ENCODE results near the gene RNF39.
A peak's percentile ranks its signal among the peaks of the same experiment; 100 is the strongest.

Gene RNF39

DNA sequence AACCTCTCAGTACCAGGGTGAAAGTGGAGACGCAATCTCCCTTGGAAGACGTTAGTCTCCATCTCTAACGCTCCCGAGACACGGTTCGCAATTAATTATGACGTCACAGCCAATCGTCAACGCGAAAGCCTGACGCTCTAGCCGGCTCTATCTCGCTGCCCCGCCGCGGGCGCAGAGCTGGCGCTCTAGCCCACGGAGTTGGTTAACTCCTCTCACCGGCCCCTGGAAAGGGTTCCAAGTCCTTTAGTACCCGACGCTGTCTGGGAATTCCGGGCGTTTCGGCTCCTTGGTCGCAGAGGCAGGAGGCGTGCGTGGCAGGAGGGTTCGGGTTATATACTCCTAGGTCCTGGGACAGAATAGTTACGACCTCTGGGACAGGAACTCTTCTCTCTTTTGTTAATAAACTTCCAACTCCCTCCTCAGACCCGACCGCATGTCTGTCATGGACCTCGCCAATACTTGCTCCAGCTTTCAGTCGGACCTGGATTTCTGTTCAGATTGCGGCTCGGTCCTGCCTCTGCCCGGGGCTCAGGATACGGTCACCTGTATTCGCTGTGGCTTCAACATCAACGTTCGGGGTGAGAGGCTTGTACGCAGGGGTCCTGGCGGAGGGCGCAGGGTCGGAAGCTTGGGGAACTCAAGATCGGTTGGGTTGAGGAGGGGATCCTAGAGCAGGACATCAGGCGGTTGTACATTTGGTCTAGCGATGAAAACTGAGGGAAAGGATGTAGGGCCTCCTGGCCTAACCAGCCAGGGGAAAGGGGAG lies 14.3 kb downstream of the RNF39 start, which contains the start of gene POLR1H:
Gene POLR1H (plus strand): TSS at position 174 of the 766 bp plus-strand sequence. CDS start 260 bp downstream, at position 434.
- H3K4me1 ChIP-seq (ENCODE audit: control extremely low read depth in 1 of 4, control insufficient read depth in 4 of 4, insufficient read depth in 4 of 4, low read length in 3 of 4): peaks cover 18 to 36% (median 28%) of the 10 kb centered on the region in 4 experiments
- WGBS (ENCODE audit: insufficient coverage): under 1% methylated on average over 46 of the region's 48 CpGs
- H3K9me3 ChIP-seq (ENCODE audit: control extremely low read depth in 1 of 5, control insufficient read depth in 4 of 5, insufficient read depth in 2 of 5, low read depth in 1 of 5, low read length in 4 of 5): no peaks in the 10 kb centered on the region
- H3K27ac ChIP-seq (ENCODE audit: insufficient read depth in 1 of 2, low read depth in 1 of 2, low read length in 2 of 2, poor library complexity in 1 of 2, severe bottlenecking in 2 of 2): peak within 1 kb of the TSS; percentile 86 to 97
- H3K4me3 ChIP-seq (ENCODE audit: control insufficient read depth in 1 of 7, extremely low read depth in 1 of 7, insufficient read depth in 4 of 7, low read depth in 2 of 7, low read length in 6 of 7): peak within 1 kb of the TSS; percentile 74 to 100 (median 95)
- peak; percentile 94 to 95 (median 95) for DNase-seq
- H3K27me3 ChIP-seq (replicated peaks in 2 of 5; ENCODE audit: control insufficient read depth in 4 of 5, insufficient read depth in 5 of 5, low read length in 4 of 5): no peaks in the 10 kb centered on the region
- POLR2A ChIA-PET: interaction anchor here (0.6 to 1.5 kb wide), 4 partner anchors 9 to 152 kb away, joined by 3 read pairs; partner anchors contain the start of gene TRIM26
- peaks cover 8 to 32% (median 19%) of the 10 kb centered on the region in 4 experiments for H3K36me3 ChIP-seq (ENCODE audit: control insufficient read depth in 4 of 4, insufficient read depth in 4 of 4, low read length in 3 of 4)
- CTCF ChIA-PET: interaction anchor here (1.0 to 2.7 kb wide), 2 partner anchors 9 to 10 kb away, joined by 8 to 9 read pairs; no protein-coding TSS in a partner anchor

DNA sequence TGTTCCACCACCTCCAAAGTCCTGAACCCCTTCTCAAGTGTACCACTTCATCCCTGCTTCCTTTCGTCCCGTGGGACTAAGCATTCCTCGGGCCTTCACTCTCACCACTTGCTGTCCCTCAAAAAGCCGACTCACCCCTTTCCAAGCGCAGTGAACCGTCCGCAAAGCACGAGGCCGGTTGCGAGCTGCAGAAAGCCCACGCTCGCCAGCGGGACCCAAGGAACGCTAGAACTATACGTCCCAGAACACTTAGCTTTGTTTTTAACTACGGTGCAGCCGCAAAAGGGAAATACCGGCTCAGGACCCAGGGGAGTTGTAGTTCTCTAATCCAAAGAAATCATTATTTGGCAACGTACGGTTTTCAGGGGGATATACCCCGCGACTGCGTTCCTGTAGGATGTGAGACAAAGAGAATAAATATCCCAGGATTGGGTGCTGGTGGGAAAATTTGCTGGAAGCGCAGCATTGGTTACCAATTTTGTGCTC lies 14.9 kb downstream of the RNF39 start:
- ChIA-PET CTCF (interaction anchor here (1.0 to 2.7 kb wide), 3 partner anchors 9 to 42 kb away, joined by 3 to 9 read pairs (median 8); no protein-coding TSS in a partner anchor), POLR2A (interaction anchor here (0.6 to 1.5 kb wide), 4 partner anchors 10 to 152 kb away, joined by 3 read pairs; partner anchors contain the start of gene TRIM26)
- H3K36me3 ChIP-seq (ENCODE audit: control insufficient read depth in 4 of 4, insufficient read depth in 4 of 4, low read length in 3 of 4): peaks cover 8 to 35% (median 21%) of the 10 kb centered on the region in 4 experiments
- H3K4me3 ChIP-seq (ENCODE audit: control insufficient read depth in 1 of 7, extremely low read depth in 1 of 7, insufficient read depth in 4 of 7, low read depth in 2 of 7, low read length in 6 of 7): peak overlapping the region; percentile 74 to 100 (median 95)
- H3K27me3 ChIP-seq (replicated peaks in 2 of 5; ENCODE audit: control insufficient read depth in 4 of 5, insufficient read depth in 5 of 5, low read length in 4 of 5): no peaks in the 10 kb centered on the region
- peaks cover 14 to 29% (median 22%) of the 10 kb centered on the region in 4 experiments for H3K4me1 ChIP-seq (ENCODE audit: control extremely low read depth in 1 of 4, control insufficient read depth in 4 of 4, insufficient read depth in 4 of 4, low read length in 3 of 4)
- H3K27ac ChIP-seq (ENCODE audit: insufficient read depth in 1 of 2, low read depth in 1 of 2, low read length in 2 of 2, poor library complexity in 1 of 2, severe bottlenecking in 2 of 2): peak overlapping the region; percentile 86 to 97
- peak in 2 of 3 donors; percentile 74 for DNase-seq
- WGBS (ENCODE audit: insufficient coverage): 0% methylated on average over 23 of the region's 24 CpGs
- H3K9me3 ChIP-seq (ENCODE audit: control extremely low read depth in 1 of 5, control insufficient read depth in 4 of 5, insufficient read depth in 2 of 5, low read depth in 1 of 5, low read length in 4 of 5): no peaks in the 10 kb centered on the region

DNA sequence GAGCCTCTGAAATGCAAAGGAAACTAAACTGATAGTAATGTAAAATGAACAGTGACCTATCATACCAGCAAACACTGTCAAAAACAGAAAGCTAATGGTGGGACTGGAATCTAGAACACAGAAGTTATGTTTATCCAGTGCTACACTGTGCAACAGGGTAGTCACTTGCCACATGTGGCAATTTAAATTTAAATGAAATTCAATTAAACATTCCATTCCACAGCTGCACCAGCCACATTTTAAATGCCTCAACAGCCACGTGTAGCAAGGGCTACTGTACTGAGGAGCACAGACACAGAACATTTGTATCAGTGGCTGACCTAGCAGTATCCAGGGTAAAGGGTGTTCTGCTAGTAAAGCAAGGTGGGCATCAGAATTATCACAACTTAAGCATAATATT lies 20.1 kb downstream of the RNF39 start:
- DNase-seq: no peak
- ChIA-PET CTCF (interaction anchor here (1.7 kb wide), 1 partner anchor 10 kb away, joined by 3 read pairs; no protein-coding TSS in a partner anchor), POLR2A (no interaction called here)
- Histone ChIP-seq H3K27me3 (replicated peaks in 2 of 5; ENCODE audit: control insufficient read depth in 4 of 5, insufficient read depth in 5 of 5, low read length in 4 of 5) (no peaks in the 10 kb centered on the region), H3K27ac (ENCODE audit: insufficient read depth in 1 of 2, low read depth in 1 of 2, low read length in 2 of 2, poor library complexity in 1 of 2, severe bottlenecking in 2 of 2) (no peak overlapping the region), H3K36me3 (ENCODE audit: control insufficient read depth in 4 of 4, insufficient read depth in 4 of 4, low read length in 3 of 4) (peaks cover 2 to 30% (median 13%) of the 10 kb centered on the region in 4 experiments), H3K9me3 (ENCODE audit: control extremely low read depth in 1 of 5, control insufficient read depth in 4 of 5, insufficient read depth in 2 of 5, low read depth in 1 of 5, low read length in 4 of 5) (no peaks in the 10 kb centered on the region), H3K4me1 (ENCODE audit: control extremely low read depth in 1 of 4, control insufficient read depth in 4 of 4, insufficient read depth in 4 of 4, low read length in 3 of 4) (peaks cover 7 to 11% (median 10%) of the 10 kb centered on the region in 4 experiments), H3K4me3 (ENCODE audit: control insufficient read depth in 1 of 7, extremely low read depth in 1 of 7, insufficient read depth in 4 of 7, low read depth in 2 of 7, low read length in 6 of 7) (no peak overlapping the region)
- WGBS (ENCODE audit: insufficient coverage): no CpG with 5 or more reads among the region's 1 CpG

- CTCF ChIA-PET: interaction anchor here (1.0 kb wide), 1 partner anchor 10 kb away, joined by 3 read pairs; no protein-coding TSS in a partner anchor
- Histone ChIP-seq H3K4me1 (ENCODE audit: control extremely low read depth in 1 of 4, control insufficient read depth in 4 of 4, insufficient read depth in 4 of 4, low read length in 3 of 4) (no peaks in the 10 kb centered on the region), H3K27ac (ENCODE audit: insufficient read depth in 1 of 2, low read depth in 1 of 2, low read length in 2 of 2, poor library complexity in 1 of 2, severe bottlenecking in 2 of 2) (no peak overlapping the region), H3K36me3 (ENCODE audit: control insufficient read depth in 4 of 4, insufficient read depth in 4 of 4, low read length in 3 of 4) (peaks cover 2 to 30% (median 13%) of the 10 kb centered on the region in 4 experiments), H3K27me3 (replicated peaks in 2 of 5; ENCODE audit: control insufficient read depth in 4 of 5, insufficient read depth in 5 of 5, low read length in 4 of 5) (no peaks in the 10 kb centered on the region), H3K4me3 (ENCODE audit: control insufficient read depth in 1 of 7, extremely low read depth in 1 of 7, insufficient read depth in 4 of 7, low read depth in 2 of 7, low read length in 6 of 7) (no peak overlapping the region), H3K9me3 (ENCODE audit: control extremely low read depth in 1 of 5, control insufficient read depth in 4 of 5, insufficient read depth in 2 of 5, low read depth in 1 of 5, low read length in 4 of 5) (no peaks in the 10 kb centered on the region)
- 100% methylated on average over 1 of the region's 3 CpGs for WGBS (ENCODE audit: insufficient coverage)
- POLR2A ChIA-PET: no interaction called here
- no peak for DNase-seq
These were observed 21.9 kb downstream of the RNF39 start for GRCh38 chr6:30053682-30054081.

DNA sequence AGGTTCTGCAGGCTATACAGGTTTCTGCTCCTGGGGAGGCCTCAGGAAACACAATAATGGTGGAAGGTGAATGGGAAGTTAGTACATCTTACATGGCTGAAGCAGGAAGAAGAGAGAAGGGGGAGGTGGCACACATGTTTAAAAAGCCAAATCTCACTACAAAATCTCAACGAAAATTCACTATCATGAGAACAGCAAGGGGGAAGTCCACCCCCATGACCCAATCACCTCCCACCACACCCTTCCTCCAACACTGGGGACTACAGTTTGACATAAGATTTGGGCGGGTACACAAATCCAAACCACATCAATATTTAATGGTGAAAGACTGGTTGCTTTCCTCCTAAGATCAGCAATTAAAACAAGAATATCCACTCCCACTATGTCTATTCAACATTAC lies 28.3 kb downstream of the RNF39 start:
- H3K27me3 ChIP-seq (replicated peaks in 2 of 5; ENCODE audit: control insufficient read depth in 4 of 5, insufficient read depth in 5 of 5, low read length in 4 of 5): no peaks in the 10 kb centered on the region
- POLR2A ChIA-PET: no interaction called here
- no peak overlapping the region for H3K4me3 ChIP-seq (ENCODE audit: control insufficient read depth in 1 of 7, extremely low read depth in 1 of 7, insufficient read depth in 4 of 7, low read depth in 2 of 7, low read length in 6 of 7)
- no CpG with 5 or more reads among the region's 2 CpGs for WGBS (ENCODE audit: insufficient coverage)
- DNase-seq: peak in 1 of 3 donors; percentile 18
- peaks cover 0 to 10% (median 0%) of the 10 kb centered on the region in 4 experiments for H3K36me3 ChIP-seq (ENCODE audit: control insufficient read depth in 4 of 4, insufficient read depth in 4 of 4, low read length in 3 of 4)
- CTCF ChIA-PET: interaction anchor here (1.2 to 3.0 kb wide), 2 partner anchors 10 to 12 kb away, joined by 4 to 10 read pairs; no protein-coding TSS in a partner anchor
- H3K9me3 ChIP-seq (ENCODE audit: control extremely low read depth in 1 of 5, control insufficient read depth in 4 of 5, insufficient read depth in 2 of 5, low read depth in 1 of 5, low read length in 4 of 5): no peaks in the 10 kb centered on the region
- H3K4me1 ChIP-seq (ENCODE audit: control extremely low read depth in 1 of 4, control insufficient read depth in 4 of 4, insufficient read depth in 4 of 4, low read length in 3 of 4): no peaks in the 10 kb centered on the region
- H3K27ac ChIP-seq (ENCODE audit: insufficient read depth in 1 of 2, low read depth in 1 of 2, low read length in 2 of 2, poor library complexity in 1 of 2, severe bottlenecking in 2 of 2): no peak overlapping the region

- Histone ChIP-seq H3K4me3 (ENCODE audit: control insufficient read depth in 1 of 7, extremely low read depth in 1 of 7, insufficient read depth in 4 of 7, low read depth in 2 of 7, low read length in 6 of 7) (no peak overlapping the region), H3K9me3 (ENCODE audit: control extremely low read depth in 1 of 5, control insufficient read depth in 4 of 5, insufficient read depth in 2 of 5, low read depth in 1 of 5, low read length in 4 of 5) (no peaks in the 10 kb centered on the region), H3K4me1 (ENCODE audit: control extremely low read depth in 1 of 4, control insufficient read depth in 4 of 4, insufficient read depth in 4 of 4, low read length in 3 of 4) (no peaks in the 10 kb centered on the region), H3K36me3 (ENCODE audit: control insufficient read depth in 4 of 4, insufficient read depth in 4 of 4, low read length in 3 of 4) (peaks cover 0 to 5% (median 0%) of the 10 kb centered on the region in 4 experiments), H3K27me3 (replicated peaks in 2 of 5; ENCODE audit: control insufficient read depth in 4 of 5, insufficient read depth in 5 of 5, low read length in 4 of 5) (no peaks in the 10 kb centered on the region), H3K27ac (ENCODE audit: insufficient read depth in 1 of 2, low read depth in 1 of 2, low read length in 2 of 2, poor library complexity in 1 of 2, severe bottlenecking in 2 of 2) (no peak overlapping the region)
- no peak for DNase-seq
- POLR2A ChIA-PET: interaction anchor here (0.5 kb wide), 1 partner anchor 8 kb away, joined by 4 read pairs; no protein-coding TSS in a partner anchor
- WGBS (ENCODE audit: insufficient coverage): 100% methylated on average over 1 of the region's 2 CpGs
- CTCF ChIA-PET: interaction anchor here (1.4 to 3.0 kb wide), 2 partner anchors 7 to 10 kb away, joined by 4 to 10 read pairs; no protein-coding TSS in a partner anchor
These were observed 30.9 kb downstream of the RNF39 start for GRCh38 chr6:30044630-30045029.

All from common myeloid progenitor, CD34-positive (primary cell).